ENCODE results near the gene HMCN1. TPM values are rescaled to one million over a fixed set of nuclear protein-coding genes. Genes with fewer than 3 reads are reported as not detected.
A peak's percentile ranks its signal among the peaks of the same experiment; 100 is the strongest.

The HMCN1 gene
- total RNA-seq, 2 donors from 2014 or later: 10.4 to 22.3 TPM

GRCh38 chr1:186082235-186082937 is 348.2 kb downstream of the HMCN1 start:
- intact Hi-C loops (cut with DNase I): no loop called here
- DNase-seq (peak; percentile 82), ATAC-seq (peak; percentile 86 to 87)

DNA sequence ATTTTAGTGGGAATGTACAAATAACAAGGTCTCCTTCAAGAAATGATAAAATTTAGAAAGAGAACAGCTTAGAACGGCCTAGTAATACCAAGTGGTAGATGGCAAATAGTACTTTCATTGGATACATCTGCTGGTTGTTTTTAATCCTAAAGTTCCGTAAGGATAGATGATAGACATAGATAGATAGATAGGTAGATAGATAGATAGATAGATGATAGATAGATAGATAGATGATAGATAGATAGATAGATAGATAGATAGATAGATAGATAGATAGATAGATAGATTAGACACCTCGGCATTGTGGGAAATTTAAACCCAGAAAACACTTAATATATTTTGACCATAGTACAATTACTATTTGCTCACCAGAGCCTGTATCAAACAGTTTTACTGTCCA is 352.4 kb downstream of the HMCN1 start:
- intact Hi-C loops (cut with DNase I): no loop called here
- no peak for DNase-seq
- no peak for ATAC-seq

- no peak for DNase-seq
- intact Hi-C loops (cut with DNase I): no loop called here
These were observed 355.7 kb downstream of the HMCN1 start for GRCh38 chr1:186089940-186090339.

DNA sequence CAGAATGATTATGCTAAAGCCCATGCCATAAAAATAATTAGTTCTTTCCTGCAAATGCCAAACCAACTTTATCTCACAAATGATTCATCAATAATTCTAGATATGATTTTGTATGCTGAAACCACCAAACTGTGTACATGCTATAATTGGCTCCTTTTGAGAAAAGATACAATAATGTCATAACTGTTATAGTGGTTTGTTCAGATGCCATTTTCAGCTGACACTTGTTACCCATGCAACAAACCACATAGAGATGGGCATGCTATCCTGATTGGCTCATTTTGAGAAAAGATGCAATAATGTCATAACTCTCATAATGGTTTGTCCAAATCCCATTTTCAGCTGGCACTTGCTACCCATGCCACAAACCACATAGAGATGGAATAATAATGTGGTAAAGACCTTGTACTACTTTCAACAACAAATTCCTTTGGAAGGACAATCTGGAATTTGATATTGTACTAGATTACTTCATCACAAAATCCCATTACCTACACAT is 357.1 kb downstream of the HMCN1 start:
- intact Hi-C loops (cut with DNase I): no loop called here
- ATAC-seq: no peak
- DNase-seq: no peak

More at GRCh38 chr1:186089940-186090339, 355.7 kb downstream of the HMCN1 start:
- no peak for ATAC-seq

DNA sequence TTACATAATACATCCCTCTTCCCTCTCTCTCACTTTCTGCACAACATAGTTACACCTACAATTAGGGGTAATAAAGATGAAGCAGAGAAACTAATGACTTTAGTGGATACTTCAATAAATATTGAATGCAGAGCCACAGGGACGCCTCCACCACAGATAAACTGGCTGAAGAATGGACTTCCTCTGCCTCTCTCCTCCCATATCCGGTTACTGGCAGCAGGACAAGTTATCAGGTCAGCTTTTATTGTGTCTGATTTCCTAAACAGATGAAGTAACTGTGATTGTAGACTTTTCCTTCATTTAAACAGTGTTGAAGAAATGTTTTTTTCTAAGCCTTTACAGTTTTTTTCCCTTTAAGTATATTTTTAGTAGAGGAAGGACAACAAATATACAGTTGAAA is 359.2 kb downstream of the HMCN1 start:
- intact Hi-C loops (cut with DNase I): no loop called here
- peak; percentile 34 to 55 for ATAC-seq
- peak; percentile 34 for DNase-seq

GRCh38 chr1:186094172-186094571 is 360.0 kb downstream of the HMCN1 start:
- ATAC-seq (no peak), DNase-seq (no peak)
- intact Hi-C loops (cut with DNase I): no loop called here

DNA sequence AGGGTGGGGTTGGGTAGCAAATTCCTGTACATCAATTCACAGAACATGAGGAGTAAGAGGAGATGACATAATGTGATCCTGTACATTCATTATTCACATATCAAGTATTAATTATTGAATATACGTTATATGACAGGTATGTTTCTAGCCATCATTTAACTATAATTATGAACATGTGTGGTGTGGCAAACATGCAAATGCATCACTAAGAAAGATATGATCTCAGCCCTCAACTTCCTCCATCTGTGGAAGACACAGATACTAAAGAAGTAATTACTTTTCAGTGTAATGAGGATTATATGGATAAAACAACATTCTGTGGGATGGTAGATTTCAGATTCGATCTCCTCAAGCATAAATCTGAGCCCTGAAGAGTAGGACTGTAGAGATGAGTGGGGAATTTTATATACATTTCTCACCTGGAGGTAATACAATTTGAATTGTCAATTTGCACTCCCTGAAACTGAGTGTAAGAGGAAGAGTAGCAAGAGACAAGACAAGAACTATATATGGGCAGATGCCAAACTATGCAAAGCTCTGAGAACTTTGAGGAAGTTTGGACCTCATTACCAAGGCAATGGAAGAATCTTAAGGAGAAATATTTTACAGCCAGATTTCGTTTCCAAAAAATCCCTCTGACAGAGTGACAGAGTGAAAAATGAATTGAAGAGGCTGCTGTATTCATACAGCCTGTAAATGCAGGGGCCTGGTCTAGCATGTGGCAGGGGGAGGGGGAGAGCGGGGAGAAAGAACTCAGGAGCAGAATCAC is 365.3 kb downstream of the HMCN1 start:
- intact Hi-C loops (cut with DNase I): no loop called here
- DNase-seq (no peak), ATAC-seq (no peak)

DNA sequence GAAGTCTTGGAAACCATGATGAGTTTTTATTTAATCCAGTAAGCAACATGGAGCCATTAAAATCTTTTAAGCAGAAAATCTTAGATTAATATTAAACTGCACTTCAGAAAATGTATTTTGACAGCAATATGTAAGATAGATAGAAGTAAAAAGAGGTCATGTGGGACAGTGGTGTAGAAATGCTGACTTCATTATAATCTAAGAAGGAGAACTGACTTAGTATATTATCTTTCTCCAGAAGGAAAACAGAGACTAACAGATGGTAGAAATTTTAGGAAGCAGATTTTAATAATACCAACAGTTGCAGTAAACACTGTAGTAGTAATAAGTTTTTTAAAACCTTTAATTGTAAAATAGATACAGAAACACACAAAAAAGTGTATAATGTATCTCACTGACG is 367.9 kb downstream of the HMCN1 start:
- intact Hi-C loops (cut with DNase I): no loop called here
- peak in 1 of 2 donors; percentile 50 for ATAC-seq
- DNase-seq: no peak

GRCh38 chr1:186102547-186103148 is 368.5 kb downstream of the HMCN1 start:
- intact Hi-C loops (cut with DNase I): no loop called here
- DNase-seq (peak; percentile 21), ATAC-seq (peak; percentile 68 to 94)

DNA sequence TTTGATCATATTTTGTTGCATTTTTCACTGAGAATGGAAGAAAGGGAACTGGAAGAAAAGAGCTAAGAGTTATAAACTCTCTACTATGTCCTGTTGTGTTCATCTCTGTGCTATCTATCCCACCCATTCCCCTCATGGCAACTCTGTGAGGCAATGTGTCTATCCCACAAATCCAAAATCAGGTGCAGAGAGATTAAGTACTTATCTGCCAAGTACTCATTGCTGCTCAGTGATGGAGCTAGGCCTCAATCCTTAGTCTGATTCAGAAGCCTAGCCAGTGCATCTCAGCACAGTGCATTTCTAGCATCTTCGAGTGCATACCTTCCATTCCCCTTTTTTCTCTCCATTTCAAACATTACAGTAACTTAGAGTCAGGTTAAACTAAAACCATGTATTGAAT is 370.3 kb downstream of the HMCN1 start:
- ATAC-seq (no peak), DNase-seq (no peak)
- intact Hi-C loops (cut with DNase I): no loop called here

DNA sequence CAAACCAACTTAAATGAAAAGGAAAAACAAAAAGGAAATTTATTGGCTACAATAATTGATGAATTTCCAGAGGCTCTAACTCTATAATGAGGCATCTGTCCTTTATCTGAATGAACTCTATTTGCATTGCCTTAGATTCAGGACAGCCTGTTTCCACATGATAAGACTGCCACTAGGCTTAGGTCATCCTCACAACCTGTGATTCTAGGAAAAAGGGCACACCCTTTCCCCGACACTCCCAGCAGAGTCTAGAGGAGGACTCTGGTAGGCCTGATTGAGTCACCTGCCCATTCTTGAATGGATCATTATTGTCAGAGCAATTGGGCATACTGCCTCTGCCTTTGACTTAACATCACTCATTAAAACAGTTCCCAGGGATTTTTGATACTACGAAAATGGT is 378.1 kb downstream of the HMCN1 start:
- peak in 1 of 2 donors; percentile 58 for ATAC-seq
- peak; percentile 25 for DNase-seq
- intact Hi-C loops (cut with DNase I): no loop called here

- ATAC-seq (no peak), DNase-seq (no peak)
- intact Hi-C loops (cut with DNase I): no loop called here
These were observed 379.3 kb downstream of the HMCN1 start for GRCh38 chr1:186113461-186113860.

GRCh38 chr1:186118724-186119123 is 384.5 kb downstream of the HMCN1 start:
- DNase-seq (no peak), ATAC-seq (no peak)
- intact Hi-C loops (cut with DNase I): no loop called here

- no peak for DNase-seq
- ATAC-seq: no peak
- intact Hi-C loops (cut with DNase I): no loop called here
These were observed 388.6 kb downstream of the HMCN1 start for GRCh38 chr1:186122837-186123236.

DNA sequence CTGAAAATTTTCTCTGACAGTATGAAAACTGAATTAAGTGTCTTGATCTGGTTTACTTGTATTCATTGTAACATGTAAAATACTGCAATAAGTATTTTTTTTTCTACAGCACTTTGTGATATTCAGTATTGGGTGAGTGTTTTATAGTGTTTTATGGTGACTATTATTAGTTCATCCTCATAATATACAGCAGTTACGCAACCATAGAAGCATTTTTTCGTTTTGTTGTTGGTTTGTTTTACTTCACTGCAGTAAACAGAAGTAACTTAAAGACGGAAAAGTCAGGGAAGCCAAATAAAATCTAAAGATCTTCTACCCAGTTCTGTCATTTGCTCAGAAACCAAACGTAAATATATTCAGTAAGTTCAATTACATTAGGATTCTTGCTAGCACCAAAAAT is 390.8 kb downstream of the HMCN1 start:
- ATAC-seq (no peak), DNase-seq (no peak)
- intact Hi-C loops (cut with DNase I): no loop called here

DNA sequence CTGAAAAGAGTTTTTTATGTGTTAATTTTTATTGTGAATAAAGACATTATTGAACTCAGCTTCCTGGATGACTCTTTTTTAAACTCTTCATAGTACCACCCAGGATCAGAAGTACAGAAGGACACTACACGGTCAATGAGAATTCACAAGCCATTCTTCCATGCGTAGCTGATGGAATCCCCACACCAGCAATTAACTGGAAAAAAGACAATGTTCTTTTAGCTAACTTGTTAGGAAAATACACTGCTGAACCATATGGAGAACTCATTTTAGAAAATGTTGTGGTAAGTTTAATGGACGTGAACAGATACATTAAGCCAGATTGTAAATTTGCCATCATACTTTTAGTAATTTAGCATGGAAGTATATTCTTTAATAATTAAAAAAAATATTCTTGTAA is 391.3 kb downstream of the HMCN1 start:
- ATAC-seq: no peak
- no peak for DNase-seq
- intact Hi-C loops (cut with DNase I): no loop called here

DNA sequence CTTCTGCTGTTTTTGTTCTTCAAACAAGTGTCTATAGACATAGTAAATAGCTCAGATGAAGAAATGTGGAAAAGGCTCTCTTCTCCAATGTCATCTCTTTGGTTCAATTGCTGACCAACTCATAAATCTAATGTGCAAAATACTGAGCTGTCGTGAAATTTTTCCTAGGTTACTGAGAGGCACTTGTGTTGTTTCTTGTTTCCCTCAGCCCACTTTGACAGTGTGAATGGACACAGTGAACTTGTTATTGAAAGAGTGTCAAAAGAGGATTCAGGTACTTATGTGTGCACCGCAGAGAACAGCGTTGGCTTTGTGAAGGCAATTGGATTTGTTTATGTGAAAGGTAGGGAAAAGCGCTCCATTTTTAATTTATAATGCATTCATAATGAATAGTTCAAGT is 395.6 kb downstream of the HMCN1 start:
- ATAC-seq: no peak
- DNase-seq: no peak
- intact Hi-C loops (cut with DNase I): no loop called here

DNA sequence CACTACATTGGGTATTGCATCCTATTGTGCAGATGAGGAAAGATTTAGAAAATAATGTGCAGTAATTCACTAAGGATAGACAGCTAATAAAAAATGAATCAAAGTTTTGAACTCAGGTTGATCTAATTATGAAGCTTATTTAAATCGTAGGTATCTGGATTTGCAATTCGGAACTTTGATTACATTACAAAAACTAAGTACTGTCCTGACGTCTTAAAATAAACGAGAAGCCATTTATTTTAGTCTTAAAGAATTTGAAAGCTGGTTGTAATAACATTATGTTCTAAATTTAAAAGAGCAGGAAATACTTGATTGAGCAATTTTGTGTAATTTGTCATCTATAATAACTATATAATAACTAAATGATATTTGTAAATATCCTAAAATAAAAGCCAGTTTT is 404.9 kb downstream of the HMCN1 start:
- no peak for DNase-seq
- intact Hi-C loops (cut with DNase I): no loop called here
- no peak for ATAC-seq

- ATAC-seq: peak in 1 of 2 donors; percentile 66
- DNase-seq: no peak
- intact Hi-C loops (cut with DNase I): no loop called here
These were observed 405.5 kb downstream of the HMCN1 start for GRCh38 chr1:186139701-186140100.

DNA sequence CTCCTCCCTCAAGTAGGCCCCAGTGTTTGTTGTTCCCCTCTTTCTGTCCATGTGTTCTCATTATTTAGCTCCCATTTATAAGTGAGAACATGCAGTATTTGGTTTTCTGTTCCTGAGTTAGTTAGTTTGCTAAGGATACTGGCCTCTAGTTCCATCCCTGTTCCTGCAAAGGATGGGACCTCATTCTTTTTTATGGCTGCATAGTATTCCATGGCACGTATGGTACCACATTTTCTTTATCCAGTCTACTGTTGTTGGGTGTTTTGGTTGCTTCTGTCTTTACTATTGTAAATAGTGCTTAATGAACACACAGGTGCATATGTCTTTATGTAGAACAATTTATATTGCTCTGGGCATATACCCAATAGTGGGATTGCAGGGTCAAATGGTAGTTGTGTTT is 408.0 kb downstream of the HMCN1 start:
- intact Hi-C loops (cut with DNase I): no loop called here
- DNase-seq (no peak), ATAC-seq (no peak)
